ENCODE measurements around the gene EIF1. TPM values are rescaled to one million over a fixed set of nuclear protein-coding genes. Genes with fewer than 3 reads are reported as not detected.

EIF1 gene
- total and polyA plus RNA-seq, 2 of the 8 experiments (the other 6 are each of a cell fraction or from before 2014, with no cell fraction given): 175 to 539 TPM

DNA sequence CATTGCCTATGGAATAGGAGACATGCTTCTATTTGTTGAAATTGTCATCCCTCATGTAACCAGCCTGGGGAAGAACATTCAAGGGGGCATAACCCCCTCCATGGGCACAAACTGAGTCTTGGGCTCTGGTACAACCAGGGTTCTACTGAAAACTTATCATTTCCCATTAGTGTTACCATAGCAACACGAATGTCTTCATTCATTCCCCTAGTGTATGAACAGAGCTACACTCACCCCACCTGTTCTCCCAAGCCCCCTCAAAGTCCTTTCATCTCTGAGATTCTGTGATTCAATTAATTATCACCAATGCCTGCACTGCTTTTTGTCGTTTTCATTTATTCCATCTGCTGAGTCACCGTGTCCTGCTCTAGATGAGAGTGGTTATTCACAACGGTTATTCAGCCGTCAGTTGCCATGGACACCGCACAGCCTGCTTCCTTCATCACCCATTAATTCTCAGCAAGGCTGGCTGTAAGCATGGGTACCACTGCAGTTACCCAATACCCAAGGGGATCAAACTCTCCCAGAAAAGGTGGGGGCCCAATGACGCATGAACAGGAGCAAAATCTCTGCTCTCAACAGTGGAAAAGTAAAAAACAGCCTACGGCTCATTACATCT is 21.9 kb downstream of the EIF1 start (continued):
- TF ChIP-seq BACH1 (IDR thresholded peaks at IDR 0.05; ENCODE audit: low read length) (no peak), SRF (IDR thresholded peaks at IDR 0.05; ENCODE audit: low read depth, low read length) (no peak), KDM1A (IDR thresholded peaks at IDR 0.05; ENCODE audit: borderline replicate concordance, low read length) (no peak), YY1 (IDR thresholded peaks at IDR 0.05; ENCODE audit: low read depth, low read length) (no peak)
- TF ChIP-seq, protein P1, sequence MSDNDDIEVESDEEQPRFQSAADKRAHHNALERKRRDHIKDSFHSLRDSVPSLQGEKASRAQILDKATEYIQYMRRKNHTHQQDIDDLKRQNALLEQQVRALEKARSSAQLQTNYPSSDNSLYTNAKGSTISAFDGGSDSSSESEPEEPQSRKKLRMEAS (IDR thresholded peaks at IDR 0.05): no peak
- TF ChIP-seq, protein P2, sequence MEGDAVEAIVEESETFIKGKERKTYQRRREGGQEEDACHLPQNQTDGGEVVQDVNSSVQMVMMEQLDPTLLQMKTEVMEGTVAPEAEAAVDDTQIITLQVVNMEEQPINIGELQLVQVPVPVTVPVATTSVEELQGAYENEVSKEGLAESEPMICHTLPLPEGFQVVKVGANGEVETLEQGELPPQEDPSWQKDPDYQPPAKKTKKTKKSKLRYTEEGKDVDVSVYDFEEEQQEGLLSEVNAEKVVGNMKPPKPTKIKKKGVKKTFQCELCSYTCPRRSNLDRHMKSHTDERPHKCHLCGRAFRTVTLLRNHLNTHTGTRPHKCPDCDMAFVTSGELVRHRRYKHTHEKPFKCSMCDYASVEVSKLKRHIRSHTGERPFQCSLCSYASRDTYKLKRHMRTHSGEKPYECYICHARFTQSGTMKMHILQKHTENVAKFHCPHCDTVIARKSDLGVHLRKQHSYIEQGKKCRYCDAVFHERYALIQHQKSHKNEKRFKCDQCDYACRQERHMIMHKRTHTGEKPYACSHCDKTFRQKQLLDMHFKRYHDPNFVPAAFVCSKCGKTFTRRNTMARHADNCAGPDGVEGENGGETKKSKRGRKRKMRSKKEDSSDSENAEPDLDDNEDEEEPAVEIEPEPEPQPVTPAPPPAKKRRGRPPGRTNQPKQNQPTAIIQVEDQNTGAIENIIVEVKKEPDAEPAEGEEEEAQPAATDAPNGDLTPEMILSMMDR (IDR thresholded peaks at IDR 0.05; ENCODE audit: control extremely low read depth in 1 of 3, insufficient read depth in 1 of 3, low read depth in 1 of 3, low read length in 3 of 3): no peak
